ENCODE results near the gene CFAP97D1.

Gene CFAP97D1

DNA sequence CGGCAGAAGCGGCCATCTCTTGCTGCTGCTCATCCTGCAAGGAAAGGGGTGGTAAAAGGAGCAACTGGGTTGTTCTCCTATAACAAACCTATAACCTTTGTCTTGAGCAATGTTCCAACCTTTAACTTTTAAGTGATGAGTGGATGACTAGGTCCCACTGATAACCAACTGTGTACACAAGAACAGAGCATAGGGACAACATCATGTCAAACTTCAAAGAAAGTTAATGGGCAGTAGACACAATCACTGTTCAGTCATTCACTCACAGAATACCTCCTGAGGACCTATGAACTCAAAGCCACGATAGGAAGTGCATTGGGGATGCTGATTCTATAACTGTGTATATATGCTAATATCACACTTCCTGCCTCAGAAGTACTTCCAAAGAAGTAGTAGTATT lies 21.6 kb downstream of the CFAP97D1 start:
- TF ChIP-seq TAF1 (IDR thresholded peaks at IDR 0.05; ENCODE audit: borderline replicate concordance, insufficient read depth, low read length) (no peak), POLR2AphosphoS5 (IDR thresholded peaks at IDR 0.05; ENCODE audit: low read depth, low read length) (no peak), SIN3A (IDR thresholded peaks at IDR 0.05; ENCODE audit: borderline replicate concordance, insufficient read depth, low read length) (no peak), FOXP2 (optimal IDR thresholded peaks at IDR 0.05; ENCODE audit: borderline replicate concordance, extremely low read depth, extremely low read length, insufficient read depth) (no peak)
- TF ChIP-seq, protein P1, sequence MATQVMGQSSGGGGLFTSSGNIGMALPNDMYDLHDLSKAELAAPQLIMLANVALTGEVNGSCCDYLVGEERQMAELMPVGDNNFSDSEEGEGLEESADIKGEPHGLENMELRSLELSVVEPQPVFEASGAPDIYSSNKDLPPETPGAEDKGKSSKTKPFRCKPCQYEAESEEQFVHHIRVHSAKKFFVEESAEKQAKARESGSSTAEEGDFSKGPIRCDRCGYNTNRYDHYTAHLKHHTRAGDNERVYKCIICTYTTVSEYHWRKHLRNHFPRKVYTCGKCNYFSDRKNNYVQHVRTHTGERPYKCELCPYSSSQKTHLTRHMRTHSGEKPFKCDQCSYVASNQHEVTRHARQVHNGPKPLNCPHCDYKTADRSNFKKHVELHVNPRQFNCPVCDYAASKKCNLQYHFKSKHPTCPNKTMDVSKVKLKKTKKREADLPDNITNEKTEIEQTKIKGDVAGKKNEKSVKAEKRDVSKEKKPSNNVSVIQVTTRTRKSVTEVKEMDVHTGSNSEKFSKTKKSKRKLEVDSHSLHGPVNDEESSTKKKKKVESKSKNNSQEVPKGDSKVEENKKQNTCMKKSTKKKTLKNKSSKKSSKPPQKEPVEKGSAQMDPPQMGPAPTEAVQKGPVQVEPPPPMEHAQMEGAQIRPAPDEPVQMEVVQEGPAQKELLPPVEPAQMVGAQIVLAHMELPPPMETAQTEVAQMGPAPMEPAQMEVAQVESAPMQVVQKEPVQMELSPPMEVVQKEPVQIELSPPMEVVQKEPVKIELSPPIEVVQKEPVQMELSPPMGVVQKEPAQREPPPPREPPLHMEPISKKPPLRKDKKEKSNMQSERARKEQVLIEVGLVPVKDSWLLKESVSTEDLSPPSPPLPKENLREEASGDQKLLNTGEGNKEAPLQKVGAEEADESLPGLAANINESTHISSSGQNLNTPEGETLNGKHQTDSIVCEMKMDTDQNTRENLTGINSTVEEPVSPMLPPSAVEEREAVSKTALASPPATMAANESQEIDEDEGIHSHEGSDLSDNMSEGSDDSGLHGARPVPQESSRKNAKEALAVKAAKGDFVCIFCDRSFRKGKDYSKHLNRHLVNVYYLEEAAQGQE (IDR thresholded peaks at IDR 0.05; ENCODE audit: insufficient read depth in 1 of 2, low read depth in 2 of 2, low read length in 2 of 2) = no peak

DNA sequence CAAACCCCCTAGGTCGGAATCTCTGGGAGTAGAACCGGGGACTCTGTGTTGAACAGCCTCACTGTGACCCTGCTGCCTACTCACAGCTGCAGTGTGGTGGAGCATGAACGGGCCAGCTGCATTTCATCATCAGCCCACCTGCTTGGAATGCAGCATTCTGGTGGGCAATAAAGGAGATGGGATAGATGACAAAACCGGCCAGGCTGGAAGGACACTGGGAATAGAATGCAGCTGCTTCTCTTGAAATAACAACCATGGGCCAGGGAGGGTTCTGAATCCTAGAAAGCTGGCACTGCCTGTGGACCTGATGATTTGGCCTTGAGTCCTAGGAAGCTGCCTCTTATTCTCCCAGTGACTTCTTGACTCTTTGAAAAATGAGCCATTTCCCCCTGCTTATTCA lies 23.5 kb downstream of the CFAP97D1 start:
- TF ChIP-seq POLR2AphosphoS5 (IDR thresholded peaks at IDR 0.05; ENCODE audit: low read depth, low read length) (no peak), SIN3A (IDR thresholded peaks at IDR 0.05; ENCODE audit: borderline replicate concordance, insufficient read depth, low read length) (no peak), FOXP2 (optimal IDR thresholded peaks at IDR 0.05; ENCODE audit: borderline replicate concordance, extremely low read depth, extremely low read length, insufficient read depth) (no peak)

DNA sequence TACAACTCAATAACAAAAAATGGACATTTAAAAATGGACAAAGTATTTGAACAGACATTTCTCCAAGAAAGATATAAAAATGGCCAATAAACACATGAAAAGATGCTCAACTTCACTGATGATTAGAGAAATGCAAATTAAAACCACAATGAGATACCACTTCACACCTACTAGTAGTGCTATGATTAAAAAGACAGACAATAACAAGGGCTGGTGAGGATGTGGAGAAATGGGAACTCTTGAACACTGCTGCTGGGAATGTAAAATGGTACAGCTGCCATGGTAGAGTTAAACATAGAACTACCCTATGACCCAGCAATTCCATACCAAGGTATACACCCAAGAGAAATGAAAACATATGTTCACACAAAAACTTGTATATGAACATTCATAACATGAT lies 24.9 kb downstream of the CFAP97D1 start:
- TF ChIP-seq POLR2AphosphoS5 (IDR thresholded peaks at IDR 0.05; ENCODE audit: low read depth, low read length) (no peak), SIN3A (IDR thresholded peaks at IDR 0.05; ENCODE audit: borderline replicate concordance, insufficient read depth, low read length) (no peak), FOXP2 (optimal IDR thresholded peaks at IDR 0.05; ENCODE audit: borderline replicate concordance, extremely low read depth, extremely low read length, insufficient read depth) (no peak), TAF1 (IDR thresholded peaks at IDR 0.05; ENCODE audit: borderline replicate concordance, insufficient read depth, low read length) (no peak)
- TF ChIP-seq, protein P1 (IDR thresholded peaks at IDR 0.05; ENCODE audit: insufficient read depth in 1 of 2, low read depth in 2 of 2, low read length in 2 of 2) = no peak

DNA sequence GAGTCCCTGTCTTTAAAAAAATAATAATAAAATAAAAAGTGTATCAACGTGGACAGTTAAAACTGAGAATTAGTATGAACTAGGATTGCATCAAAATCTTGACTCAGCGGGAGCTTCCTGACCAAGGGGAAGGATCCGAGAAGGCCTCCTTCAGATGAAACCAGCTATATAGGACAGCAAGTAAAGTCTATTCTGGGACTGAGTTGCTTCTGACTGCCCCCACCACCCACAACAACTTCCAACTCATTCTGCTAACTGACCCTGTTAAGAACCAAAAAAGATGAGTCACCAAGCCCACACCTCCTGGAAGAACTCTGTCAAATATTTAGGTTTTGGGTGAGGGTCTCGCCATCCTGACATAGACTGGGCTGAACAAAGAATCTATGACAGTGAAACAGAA lies 27.8 kb downstream of the CFAP97D1 start:
- TF ChIP-seq, protein P1 (IDR thresholded peaks at IDR 0.05; ENCODE audit: insufficient read depth in 1 of 2, low read depth in 2 of 2, low read length in 2 of 2) = no peak
- TF ChIP-seq POLR2AphosphoS5 (IDR thresholded peaks at IDR 0.05; ENCODE audit: low read depth, low read length) = no peak
- no peak for TF ChIP-seq FOXP2 (optimal IDR thresholded peaks at IDR 0.05; ENCODE audit: borderline replicate concordance, extremely low read depth, extremely low read length, insufficient read depth)
- no peak for TF ChIP-seq SIN3A (IDR thresholded peaks at IDR 0.05; ENCODE audit: borderline replicate concordance, insufficient read depth, low read length)
- no peak for TF ChIP-seq TAF1 (IDR thresholded peaks at IDR 0.05; ENCODE audit: borderline replicate concordance, insufficient read depth, low read length)

DNA sequence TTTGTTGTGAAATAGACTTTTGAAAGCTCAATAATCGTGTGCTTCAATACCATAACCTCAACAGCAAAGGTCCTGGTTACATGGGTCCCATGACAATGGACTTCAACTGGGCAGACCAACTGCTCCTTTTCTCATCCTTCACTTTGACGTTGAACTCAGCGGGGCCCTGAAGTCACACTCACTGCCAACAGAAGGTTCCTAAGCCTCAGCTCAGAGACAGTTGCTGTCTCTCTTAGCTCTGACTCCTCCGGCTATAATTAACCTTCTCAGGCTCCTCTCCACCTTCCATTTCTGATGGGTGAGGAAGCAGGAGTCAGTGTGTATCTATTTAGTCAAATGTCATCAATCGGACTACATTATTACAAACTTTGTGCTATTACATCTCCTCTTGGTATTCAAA lies 28.9 kb downstream of the CFAP97D1 start:
- TF ChIP-seq FOXP2 (optimal IDR thresholded peaks at IDR 0.05; ENCODE audit: borderline replicate concordance, extremely low read depth, extremely low read length, insufficient read depth) = no peak
- TF ChIP-seq TAF1 (IDR thresholded peaks at IDR 0.05; ENCODE audit: borderline replicate concordance, insufficient read depth, low read length) = no peak
- no peak for TF ChIP-seq SIN3A (IDR thresholded peaks at IDR 0.05; ENCODE audit: borderline replicate concordance, insufficient read depth, low read length)
- no peak for TF ChIP-seq POLR2AphosphoS5 (IDR thresholded peaks at IDR 0.05; ENCODE audit: low read depth, low read length)
- TF ChIP-seq, protein P1 (IDR thresholded peaks at IDR 0.05; ENCODE audit: insufficient read depth in 1 of 2, low read depth in 2 of 2, low read length in 2 of 2) = no peak

Data from PFSK-1 (cell line).